ENCODE results near the gene TMEM120B.
"Not testable (repeated sequence)": the region's sequence is repeated elsewhere in the genome, so short reads cannot be mapped to it uniquely, and the experiment has no call there.

TMEM120B gene

DNA sequence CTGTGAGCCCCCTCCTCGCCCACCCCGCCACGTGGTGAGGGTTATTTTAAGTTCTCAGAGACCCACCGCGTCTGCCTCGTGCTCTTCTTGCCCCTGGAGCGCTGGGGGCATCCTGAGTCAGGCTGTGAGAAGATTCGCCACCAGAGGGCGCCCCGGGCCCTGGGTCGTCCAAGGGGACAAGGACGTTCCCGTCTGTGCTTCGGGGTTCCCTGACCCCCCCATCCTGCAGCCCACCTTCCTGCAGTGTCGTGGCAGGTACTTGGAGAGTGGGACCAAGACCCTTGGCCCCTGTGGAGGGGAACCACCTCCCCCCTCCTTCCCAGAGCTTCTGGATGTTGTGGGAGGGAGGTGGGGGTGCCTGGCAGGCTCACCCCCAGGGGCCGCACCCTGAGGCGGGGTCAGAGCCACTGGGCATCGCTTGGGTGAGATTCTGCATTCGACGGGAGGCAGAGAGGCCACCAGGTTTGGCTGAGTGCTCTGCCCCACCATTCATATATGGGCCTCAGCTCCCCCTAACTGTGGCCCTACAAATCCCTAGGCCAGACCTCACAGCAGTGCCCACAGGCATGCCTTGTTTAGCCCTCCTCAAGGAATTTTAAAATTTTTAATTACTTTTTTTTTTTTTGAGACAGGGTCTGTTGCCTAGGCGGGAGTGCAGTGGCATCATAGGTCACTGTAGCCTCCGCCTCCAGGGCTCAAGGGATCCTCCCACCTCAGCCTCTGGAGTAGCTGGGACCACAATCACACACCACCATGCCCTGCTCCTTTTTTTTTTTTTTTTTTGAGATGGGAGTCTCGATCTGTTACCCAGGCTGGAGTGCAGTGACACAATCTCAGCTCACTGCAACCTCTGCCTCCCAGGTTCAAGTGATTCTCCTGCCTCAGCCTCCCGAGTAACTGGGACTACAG, 63.9 kb downstream of the TMEM120B start:
- no peak for DNase-seq

DNA sequence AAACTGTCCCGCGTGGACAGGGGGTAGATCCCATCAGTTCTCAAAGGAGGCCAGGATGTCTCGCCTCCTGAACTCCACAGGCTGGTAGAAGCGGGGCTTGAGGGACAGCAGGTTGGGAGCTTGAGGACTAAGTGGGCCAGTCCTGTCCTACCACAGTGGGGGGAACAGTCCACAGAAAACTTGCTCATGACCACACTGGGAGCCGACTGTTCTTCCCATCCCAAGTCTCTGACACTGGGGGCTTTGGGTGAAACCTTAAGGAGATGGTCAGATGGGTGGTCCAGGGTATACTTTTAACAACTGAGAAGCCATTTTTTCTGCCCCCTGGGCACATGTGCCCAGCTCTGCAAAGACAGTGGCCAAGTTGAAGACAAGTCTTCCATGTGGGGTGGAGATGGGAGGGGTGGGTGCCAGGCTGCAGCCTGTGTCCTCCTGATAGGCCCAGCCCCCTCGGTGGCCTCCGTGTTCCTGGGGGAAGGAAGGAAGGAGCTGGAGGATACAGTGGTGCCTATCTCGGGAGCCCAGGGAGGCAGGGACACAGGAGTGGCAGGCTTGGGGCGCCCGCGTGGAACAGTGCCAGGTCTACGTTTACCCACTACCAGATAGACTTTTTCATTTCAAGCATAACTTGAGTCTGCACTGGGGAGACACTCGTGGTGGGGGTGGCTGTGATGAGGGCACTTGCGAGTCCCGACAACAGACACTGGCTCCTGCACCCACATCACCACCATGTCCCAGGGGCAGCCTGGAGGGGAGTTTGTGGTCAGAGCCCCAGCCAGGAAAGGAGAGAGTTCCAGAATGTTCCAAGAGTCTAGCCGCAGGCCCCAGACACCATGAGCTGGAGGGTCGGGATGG, 66.2 kb downstream of the TMEM120B start:
- DNase-seq: no peak

DNA sequence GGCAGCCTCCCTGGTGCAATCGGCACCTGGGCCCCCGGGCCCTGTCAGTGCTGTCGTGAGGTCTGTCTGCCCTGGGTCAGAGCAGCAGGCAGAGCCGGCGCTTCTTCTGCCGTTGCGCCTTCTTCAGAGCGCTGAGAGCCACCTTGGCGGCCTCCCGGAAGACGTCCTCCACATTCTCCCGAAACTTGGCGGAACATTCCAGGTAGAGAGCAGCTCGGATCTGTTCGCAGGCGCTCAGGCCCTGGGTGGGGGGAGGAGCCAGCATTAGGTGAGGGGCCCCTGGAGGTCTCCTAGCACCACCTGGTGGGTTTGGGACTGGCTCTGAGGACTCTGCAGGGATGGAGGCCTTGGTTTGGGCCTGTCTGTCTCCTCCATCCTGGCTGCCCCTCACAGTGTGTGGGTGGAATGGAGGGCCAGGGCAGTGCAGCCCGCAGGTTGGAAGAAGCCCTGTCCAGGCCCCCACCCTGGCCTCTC, 66.9 kb downstream of the TMEM120B start:
- DNase-seq: no peak

DNA sequence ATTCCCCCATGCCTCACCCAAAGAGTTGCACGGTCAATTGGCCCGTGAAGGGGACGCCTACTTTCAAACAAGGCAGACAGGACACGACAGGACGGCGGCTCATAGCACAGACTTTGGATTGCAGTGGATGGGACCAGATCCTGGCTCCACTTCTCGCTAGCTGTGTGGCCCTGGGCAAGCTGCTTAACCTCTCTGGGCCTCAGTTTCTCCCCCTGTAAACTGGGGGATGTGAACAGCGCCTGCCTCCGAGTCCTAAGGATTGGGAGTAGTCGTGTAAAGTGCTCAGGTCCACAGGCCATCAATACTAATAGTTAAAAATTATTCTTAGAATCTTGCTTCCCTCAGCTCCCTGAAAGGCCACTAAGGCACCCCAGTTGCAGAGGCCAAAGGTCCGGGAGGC, 67.9 kb downstream of the TMEM120B start:
- no peak for DNase-seq

DNA sequence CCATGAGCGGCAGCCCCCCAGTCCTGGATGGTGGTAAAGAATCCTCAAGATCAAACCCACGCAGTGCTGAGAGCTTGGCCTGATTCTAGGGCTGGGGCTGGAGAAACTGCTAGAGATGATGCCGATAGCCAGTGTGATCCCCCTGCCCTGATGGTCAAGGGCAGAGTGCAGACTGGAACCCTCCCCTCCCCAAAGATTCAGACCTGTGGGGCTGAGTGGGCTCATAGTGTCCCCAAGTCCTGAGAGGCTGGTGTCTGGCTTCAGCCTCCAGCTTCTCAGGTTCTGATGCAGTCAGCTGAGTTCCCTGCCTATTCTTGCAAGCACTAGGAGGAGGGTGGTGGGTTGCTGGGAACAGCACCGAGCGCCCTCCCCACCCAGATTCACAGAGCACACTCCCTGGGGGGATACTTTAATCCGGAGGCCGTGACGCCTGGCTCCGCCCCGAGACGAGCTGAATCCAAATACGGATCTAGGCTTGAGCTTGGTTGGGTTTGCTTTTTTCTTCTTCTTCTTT, 69.0 kb downstream of the TMEM120B start:
- no peak for DNase-seq

DNA sequence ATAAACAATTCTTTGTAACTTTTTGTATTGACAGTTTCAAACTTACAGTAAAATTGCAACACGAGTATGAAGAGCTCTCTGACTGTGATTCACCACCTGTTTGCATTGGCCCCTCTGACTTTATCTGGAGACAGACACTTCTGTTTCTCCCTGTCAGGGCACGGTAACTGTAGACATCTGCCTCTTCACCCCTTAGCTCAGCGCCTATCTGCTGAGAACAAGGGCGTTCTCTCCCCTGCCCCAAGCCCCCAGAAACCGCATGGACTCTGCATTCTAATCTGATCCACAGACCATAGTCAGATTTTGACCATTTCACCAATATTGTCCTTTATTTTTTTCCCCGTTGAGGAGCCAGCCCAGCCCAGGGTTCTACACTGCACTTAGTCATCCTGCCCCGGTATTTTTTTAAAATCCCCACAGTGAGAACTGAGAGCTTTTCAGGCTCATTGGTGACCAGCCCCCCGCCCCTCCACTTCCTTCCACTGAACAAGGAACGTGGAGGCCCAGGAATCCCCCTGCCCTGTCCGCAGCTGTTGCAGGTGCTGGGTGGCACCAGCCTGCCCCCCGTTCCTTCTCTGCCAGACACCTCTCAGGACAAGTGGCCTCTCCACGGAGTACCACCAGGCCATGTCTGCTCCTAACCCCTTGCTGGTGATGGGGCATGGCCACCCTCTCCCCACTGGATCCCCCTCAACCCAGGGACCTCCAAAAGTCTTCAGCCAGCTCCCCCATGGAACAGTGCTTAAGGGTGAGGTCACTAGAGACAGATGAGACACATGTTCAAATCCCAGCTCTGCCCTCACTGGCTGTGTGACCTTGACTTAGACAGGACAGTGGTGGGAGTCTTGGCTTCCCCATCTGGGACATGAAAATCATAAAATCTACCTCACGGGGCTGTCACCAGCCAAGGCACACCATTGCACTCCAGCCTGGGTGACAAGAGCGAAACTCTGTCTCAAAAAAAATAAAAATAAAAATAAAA, 69.7 kb downstream of the TMEM120B start:
- no peak for DNase-seq

DNA sequence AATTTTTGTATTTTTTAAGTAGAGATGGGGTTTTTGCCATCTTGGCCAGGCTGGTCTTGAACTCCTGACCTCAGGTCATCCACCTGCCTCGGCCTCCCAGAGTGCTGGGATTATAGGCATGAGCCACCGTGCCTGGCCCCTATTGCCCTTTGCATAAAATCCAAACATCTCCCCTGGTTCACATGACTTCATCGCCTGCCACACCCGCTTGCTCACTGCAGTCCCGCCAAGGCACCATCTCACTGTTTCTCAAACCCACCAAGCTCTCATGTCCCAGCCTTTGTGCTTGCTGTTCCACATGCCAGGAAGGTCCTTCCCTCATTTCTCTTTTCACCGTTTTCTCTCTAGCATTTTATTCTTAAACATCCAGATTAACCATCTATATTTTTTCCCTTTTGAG, 71.2 kb downstream of the TMEM120B start:
- no peak for DNase-seq

DNA sequence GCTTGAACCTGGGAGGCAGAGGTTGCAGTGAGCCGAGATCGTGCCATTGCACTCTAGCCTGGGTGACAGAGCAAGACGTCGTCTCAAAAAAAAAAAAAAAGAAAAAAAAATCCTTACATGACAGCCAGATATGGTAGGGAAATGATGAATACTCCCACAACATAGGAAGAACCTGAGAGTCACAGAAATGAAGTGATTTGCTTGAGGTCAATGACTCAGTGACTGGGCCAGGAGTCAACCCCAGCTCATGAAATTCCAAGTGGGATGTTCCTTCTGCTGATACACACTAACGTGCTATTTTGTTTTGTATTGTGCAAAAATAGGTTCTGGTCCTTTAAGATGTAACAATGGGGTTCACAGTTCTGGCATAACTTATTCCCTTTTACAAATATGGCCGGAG, 71.9 kb downstream of the TMEM120B start:
- DNase-seq: no peak

DNA sequence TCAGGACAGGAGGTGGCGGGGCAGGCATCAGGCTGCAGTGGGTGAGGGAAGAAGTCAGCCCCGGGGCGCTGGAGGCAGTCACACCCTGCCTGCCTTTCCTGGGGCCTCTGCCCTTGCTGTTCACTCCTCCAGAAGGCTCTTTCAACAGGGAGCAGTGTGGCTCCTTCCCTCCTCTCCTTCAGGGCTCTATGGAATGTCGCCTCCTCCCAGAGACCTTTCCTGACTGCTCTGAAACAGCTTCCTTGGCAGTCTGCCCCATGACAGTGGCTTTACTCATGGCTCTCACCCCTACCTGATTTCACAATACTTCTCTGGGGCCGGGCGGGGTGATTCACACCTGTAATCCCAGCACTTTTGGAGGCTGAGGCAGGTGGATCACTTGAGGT, 73.9 kb downstream of the TMEM120B start:
- DNase-seq: no peak

DNA sequence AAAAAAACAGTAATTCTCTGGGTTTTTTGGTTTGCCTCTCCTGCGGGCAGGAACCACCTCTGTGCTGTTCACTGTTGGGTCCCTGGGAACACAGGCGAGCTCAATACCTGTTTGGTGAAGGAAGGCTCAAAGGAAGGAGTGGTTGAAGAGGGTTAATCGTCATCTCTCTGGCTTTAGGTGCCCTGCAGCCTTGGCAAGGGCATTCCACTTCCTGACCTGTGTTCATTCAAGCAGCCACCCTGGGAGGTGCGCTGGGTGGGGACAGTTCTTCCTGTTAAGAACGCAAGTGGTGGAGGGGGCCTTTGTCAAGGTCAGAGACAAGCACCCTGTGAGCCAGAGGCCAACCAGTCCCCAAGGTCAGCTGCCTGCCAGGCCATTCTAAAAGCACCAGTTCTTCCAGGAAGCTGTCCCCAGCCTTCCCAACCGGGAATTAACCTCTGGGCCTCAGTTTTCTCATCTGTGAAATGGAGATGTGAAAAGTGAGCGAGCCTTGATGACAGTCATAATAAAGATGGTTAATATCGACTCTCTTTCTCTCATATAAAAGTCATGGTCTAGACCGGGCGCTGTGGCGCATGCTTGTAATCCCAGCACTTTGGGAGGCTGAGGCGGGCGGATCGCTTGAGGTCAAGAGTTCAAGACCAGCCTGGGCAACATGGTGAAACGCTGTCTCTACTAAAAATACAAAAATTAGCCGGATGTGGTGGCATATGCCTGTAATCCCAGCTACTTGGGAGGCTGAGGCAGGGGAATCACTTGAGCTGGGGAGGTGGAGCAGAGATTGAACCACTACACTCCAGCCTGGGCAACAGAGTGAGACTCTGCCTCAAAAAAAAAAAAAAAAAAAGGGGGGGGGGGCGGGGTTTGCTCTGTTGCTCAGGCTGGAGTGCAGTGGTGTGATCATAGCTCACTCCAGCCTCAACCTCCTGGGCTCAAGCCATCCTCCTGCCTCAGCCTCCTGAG, 74.8 kb downstream of the TMEM120B start:
- DNase-seq: no peak

DNA sequence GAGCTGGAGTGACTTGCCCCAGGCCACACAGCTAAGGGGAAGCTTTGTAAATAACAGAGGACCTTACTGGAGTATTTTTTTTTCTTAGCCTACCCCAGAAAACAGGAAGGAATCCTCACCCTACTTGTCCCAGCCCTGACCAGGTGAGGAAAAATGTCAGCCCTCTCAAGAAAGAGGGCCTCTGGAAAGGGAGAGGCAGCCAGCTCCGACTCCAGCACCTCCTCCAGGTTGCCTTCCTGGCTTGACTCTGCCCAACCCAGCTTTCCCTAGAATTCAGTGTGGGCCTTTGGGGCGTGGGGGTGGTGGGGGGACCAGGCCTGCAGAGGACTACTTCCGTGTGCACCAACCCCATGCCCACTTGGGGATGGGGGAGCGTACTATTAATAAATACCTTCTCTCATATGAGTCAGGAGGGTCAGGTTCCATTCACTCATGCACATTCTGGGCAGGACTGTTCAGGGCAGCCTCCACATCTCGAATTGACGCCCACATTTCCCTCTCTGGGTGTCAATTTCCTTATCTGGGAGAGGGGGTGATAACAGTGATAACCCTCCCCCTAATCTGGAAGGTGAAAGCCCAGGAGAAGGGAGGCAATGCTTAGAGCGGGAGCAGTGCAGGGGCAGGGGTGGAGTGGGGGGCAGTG, 75.7 kb downstream of the TMEM120B start:
- DNase-seq: no peak

DNA sequence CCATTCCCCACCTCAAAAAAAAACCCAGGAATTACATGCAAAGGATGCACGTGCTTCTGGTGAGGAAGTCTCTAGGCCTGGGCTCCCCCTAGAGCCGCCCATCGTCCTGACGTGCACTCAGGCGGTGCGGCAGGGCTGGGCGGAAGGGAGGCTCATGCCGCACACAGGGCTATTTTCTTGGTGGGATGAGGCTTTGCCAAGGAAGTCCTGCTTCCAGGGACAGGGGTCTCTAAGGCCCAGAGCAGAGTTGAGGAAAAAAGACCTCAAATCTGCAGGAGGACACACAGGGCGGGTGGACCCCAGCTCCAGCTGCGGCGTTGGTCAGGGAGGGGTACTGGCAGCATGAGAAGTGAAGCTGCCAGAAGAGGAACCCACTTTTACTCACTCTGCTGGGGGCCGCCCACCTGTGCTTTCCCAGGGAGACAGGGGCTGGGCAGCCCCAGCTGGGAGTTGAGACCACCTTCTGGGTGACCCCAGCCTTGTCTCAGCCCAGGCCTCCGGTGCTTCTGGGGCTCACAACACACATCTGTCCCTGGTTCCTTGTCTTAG, 76.8 kb downstream of the TMEM120B start:
- no peak for DNase-seq

DNA sequence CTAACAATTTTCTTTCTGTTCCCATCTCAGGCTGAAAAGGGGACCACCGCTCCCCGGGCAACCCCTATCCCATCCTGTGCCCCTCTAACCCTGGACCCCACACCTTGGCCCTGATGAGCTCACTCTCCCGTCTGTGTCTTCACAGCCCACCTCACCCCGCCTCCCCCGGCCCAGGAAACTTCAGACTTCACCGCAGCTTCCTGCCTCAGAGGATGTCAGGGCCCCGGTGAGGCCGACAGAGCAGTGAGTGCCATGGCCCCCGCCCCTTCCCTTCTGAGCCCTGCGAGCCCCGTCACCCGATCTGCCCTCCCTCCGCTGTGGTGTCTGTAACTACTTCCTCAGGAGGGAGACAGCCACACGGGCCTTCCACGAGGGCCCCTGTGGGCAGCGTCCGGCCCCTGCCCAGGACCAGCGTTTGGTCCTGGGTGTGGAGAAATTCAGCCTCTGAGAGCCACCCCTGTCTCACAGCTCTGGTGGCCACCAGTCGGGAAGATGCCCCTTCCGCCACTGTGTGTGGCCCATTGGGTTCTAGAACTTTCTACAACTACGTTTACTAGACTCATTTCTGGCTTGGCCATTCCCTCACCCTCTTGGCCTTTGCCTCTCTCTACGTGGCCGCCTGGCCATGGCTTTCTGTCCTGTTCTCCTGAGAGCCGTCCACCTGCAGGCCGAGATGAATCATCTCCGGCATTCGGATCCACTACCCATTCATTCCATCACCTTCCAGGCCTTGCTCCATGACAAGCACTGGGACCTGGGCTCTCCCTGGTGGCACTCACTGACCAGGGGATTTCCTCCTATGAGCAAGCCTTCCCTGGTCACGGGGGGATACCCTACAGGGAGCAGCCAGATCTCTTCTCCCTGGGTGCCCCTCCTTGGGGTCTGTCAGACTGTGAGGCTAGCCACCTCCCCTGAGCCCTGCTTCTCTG, 77.5 kb downstream of the TMEM120B start:
- no peak for DNase-seq

DNA sequence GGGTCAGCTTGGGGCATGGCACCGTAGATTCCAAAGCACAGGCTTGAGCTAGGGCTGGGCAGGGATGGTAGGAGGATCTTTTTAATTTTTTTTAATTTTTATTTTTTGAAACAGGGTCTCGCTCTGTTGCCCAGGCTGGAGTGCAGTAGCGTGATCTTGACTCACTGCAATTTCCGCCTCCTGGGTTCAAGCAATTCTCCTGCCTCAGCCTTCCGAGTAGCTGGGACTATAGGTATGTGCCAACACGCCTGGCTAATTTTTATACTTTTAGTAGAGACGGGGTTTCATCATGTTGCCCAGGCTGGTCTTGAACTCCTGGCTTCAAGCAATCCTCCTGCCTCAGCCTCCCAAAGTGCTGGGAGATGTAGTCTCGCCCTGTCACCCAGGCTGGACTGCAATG, 78.2 kb downstream of the TMEM120B start:
- DNase-seq: not testable (repeated sequence)

DNA sequence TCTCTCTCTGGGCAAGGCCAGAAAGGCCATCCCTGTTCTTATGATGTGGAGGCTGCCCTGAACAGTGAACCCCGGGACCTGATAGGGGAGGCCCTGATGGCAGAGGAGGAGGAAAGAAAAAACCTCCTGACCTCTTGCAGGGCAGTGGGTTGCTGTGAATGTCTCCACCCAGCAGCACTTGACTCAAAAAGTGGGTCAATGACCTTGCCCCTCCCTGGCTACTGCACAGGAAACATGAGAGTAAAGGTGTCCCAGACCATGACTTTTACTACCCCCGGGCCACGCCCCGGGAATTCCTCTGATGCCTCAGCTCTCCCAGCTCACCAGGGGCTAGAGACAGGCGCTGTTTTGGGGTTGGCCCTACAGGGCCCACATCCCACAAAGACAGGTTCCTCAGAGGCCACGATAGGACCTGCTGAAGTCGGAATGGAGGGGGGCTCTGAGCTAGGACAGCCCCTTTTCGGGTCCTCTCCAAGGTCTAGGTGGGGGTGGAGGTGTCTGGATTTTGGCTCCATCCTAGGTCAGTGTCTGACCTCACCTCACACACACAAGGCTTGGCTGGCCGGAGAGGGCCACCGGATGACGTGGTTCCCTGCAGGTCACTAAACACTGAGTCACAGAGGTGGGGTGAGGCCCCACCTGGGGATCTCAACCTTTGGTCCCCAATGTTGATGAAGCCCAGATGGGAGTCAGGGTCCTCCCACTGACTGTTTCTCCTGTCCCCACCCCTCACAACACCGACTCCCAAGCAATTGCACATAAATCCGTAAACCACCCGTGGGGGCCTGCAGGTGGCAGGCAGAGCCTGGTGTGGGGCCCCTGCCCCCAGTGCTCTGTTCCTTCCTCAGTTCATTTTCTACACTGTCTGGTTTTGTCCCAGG, 79.4 kb downstream of the TMEM120B start:
- DNase-seq: no peak

DNA sequence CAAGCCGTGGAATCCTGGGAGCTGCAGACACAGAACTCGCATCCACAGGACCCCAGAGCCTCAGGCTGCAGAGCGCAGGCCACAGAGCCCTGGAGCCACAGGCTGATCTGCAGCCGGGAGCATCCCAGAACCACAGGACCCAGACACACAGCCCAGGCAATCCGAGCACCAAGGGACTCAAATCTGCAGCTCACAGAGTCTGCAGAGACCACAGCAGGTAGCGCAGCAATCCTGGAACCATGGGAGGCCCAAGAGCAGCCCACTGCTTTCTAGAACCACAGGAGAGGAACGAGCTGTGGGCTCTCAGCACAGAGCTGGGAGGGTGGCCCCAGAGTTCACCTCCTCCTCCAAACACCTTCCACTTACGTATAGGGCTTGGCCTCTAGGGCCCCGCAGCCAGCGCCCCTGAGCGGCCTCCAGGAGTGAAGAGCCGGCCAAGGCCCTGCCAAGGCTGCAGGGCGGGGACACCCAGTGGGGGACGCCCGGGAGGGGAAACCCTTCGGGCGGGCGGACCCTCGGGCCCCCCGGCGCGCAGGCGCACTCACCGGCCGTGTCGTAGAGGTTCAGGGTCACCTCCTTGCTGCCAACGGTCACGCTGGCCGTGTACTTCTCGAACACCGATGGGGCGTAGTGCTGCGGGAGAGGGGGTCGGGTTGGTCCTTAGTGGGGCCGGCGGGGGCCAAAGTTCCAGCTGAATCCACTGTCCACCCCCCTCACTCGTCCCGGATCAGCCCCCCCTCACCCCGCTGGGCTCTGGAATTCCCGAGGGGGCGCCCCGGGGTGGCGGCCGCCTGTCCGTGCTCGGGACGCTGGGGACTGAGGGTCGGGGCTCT, 80.3 kb downstream of the TMEM120B start:
- no peak for DNase-seq

DNA sequence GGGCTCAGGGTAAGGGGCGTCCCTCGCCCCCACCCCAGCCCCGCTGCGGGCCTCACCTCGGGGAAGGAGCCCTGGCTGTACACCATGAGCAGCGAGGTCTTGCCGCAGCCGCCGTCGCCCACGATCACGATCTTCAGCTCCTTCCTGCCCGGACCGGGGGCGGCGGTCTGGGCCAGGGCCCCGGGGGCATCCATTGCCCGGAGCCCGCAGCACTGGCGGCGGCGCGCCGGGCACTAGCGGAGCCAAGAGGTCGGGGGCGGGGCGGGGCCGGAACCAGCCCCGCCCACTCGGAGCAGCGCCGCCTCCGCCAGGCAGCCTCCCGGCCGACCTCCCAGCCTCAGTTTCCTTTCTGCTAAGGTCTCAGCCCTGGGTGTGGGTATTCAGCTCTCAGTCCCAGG, 80.9 kb downstream of the TMEM120B start, which contains the start of gene RHOF:
Gene RHOF (minus strand): TSS at position 249 of the 398 bp plus-strand sequence. CDS start 55 bp downstream, at position 194.
- DNase-seq: no peak
